Fibroblast of skin of left quadriceps (primary cell): ENCODE data around the gene CDK14.
A peak's percentile ranks its signal among the peaks of the same experiment; 100 is the strongest.
"Not testable (repeated sequence)": the region's sequence is repeated elsewhere in the genome, so short reads cannot be mapped to it uniquely, and the experiment has no call there.

Experiments used
- DNase-seq, 2 experiments: peaks; one replicate each; pipeline ENCODE4 v3.0.0-alpha.2; 2013; ENCODE audit warnings: low read depth in 2 of 2

The CDK14 gene

GRCh38 chr7:90789736-90790306 lies 193.7 kb downstream of the CDK14 start:
- DNase-seq: no peak

- DNase-seq: no peak
Measured at GRCh38 chr7:90791596-90791995, 195.5 kb downstream of the CDK14 start.

- no peak for DNase-seq
Measured at GRCh38 chr7:90792301-90792700, 196.2 kb downstream of the CDK14 start.

DNA sequence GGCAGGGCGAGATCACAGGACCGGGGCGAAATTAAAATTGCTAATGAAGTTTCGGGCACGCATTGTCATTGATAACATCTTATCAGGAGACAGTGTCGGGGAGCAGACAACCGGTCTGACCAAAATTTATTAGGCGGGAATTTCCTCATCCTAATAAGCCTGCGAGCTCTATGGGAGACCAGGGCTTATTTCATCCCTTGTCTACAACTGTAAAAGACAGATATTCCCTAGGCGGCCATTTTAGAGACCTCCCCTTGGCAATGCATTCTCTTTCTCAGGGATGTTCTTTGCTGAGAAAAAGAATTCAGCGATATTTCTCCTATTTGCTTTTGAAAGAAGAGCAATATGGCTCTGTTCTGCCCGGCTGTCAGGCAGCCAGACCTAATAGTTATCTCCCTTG lies 198.1 kb downstream of the CDK14 start:
- not testable (repeated sequence) for DNase-seq

DNA sequence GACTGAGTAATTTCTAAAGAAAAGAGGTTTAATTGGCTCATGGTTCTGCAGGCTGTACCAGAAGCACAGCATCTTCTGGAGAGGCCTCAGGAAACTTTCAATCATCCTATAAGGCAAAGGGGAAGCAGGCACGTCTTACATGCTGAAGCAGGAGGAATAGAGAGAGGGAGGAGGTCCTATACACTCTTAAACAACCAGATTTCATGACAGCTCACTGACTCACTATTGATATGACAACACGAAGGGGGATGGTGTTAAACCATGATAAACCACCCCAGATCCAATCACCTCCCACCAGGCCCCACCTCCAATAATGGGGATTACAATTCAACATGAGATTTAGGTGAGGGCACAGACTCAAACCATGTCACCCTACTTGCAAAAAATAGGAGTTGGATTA lies 201.5 kb downstream of the CDK14 start:
- DNase-seq: no peak

DNA sequence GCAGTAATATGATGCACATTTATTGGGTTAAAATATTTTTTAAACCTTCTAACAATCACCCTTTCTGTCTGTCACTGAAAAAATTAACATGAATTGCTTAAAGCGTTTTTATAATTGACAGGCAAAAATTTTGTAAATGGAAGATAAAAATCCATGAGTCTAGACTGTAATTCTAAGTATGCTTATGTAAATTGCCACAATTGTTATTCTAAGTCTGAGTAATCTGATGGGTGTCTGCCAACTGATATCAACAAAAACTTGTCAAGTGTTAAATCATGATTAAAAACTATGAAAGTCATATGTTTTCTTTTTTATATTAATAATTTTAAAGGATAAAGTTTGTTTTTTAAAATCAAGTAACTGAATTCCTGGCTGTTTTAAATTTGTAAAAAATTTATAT lies 208.2 kb downstream of the CDK14 start:
- peak in 1 of 2 experiments; percentile 15 for DNase-seq

- DNase-seq: not testable (repeated sequence)
Measured at GRCh38 chr7:90815552-90815951, 219.4 kb downstream of the CDK14 start.

- DNase-seq: peak; percentile 97
Measured at GRCh38 chr7:90816511-90817142, 220.5 kb downstream of the CDK14 start.

DNA sequence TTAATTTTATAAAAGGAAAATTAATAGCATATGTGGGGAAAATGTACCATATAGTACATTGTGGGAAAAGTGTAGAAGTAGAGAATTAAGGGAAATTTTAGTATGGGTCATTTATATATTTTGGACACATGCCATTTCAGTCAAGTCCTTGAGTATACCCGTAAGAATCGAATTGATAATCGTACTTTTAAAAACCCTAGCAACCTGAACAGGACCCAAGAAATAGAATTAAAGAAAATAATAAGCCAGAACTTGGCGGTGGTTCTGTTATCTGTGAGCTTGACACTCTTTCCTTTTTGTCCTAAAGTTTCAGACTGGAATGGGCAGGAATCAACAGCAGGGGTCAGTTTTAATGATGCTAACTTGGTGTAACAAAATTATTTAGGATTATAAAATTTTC lies 221.0 kb downstream of the CDK14 start:
- DNase-seq: no peak

GRCh38 chr7:90817846-90818245 lies 221.7 kb downstream of the CDK14 start:
- no peak for DNase-seq

- DNase-seq: no peak
Measured at GRCh38 chr7:90818341-90818740, 222.2 kb downstream of the CDK14 start.

DNA sequence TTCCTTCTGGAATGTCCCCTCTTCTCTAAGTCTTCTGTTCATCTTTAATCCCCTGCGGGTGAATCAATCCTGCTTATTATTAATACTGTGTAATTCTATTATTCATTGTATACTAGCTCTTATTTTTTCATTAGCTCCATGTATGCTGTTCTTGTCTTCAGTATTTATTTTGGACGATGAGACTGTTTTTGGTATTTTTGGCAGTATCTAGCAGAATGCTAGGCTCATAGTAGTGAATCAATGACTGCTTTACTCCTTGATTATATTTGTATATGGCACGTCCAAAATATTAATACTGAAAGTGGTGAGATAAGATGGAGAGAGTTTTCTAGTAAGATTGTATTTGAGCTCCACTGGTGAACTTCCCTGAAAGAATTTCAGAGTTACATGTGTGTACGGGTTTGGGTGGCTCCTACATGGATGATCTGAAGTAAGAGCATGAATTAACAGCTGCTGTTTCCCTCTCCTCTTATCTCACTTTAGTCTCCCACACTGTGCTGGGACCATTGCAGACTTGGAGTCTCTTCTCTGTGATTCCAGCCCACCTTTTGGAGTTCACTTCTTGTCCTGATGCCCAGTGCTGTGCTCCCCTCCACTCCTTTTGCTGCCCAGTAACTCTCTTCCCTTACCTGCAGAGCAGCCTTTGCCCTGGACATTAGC lies 226.0 kb downstream of the CDK14 start:
- DNase-seq: no peak

- DNase-seq: peak; percentile 99
Measured at GRCh38 chr7:90824386-90825307, 228.5 kb downstream of the CDK14 start.

- DNase-seq: peak; percentile 94 to 95
Measured at GRCh38 chr7:90825779-90826178, 229.7 kb downstream of the CDK14 start.

DNA sequence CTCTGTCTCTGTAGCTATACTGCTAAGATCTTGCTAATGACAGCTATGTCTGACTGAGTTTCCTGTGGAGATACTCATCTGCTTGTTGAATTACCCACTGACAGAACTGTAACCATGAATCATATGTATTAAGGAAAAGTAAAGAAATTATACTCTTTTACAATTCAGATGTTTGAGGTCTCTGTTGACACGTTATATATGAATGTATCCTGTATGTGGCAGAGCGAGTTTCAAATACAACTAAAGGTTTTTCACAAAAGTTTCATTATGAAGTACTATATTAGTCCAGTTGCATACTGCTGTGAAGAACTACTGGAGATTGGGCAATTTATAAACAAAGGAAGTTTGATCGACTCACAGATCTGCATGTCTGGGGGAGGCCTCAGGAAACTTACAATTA lies 232.5 kb downstream of the CDK14 start:
- peak in 1 of 2 experiments; percentile 35 for DNase-seq

DNA sequence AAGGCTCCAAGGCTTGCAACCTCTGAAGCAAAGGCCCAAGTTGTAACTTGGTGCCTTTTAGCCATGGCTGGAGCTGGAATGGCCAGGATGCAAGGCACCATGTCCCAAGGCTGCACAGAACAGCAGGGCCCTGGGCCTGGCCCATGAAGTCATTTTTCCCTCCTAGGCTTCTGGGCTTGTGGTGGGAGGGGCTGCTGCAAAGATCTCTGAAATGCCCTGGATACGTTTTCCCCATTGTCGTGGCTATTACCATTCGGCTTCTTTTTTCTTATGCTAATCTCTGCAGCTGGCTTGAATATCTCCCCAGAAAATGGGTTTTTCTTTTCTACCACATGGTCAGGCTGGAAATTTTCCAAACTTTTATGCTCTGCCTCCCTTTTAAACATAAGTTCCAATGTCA lies 234.2 kb downstream of the CDK14 start:
- no peak for DNase-seq

- no peak for DNase-seq
Measured at GRCh38 chr7:90832726-90833125, 236.6 kb downstream of the CDK14 start.

DNA sequence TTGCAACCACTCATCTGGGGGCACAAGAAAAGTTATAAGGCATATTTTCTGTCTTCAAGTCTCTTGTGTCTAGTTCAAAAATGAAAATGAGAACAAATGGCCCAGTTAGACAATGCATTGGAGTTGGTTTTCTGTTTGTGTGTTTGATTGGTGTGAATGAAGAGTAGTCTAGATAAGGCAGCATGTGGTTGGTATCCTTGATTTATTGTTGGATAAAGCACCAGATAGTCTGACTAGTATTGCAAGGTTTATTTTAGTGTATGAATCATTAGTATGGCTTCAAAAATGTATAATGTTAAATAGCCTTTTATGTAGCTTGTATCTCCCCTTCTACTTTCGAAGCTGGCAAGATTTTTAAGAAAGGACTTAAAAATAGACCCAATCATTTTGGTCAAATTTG lies 237.3 kb downstream of the CDK14 start:
- DNase-seq: no peak

GRCh38 chr7:90834771-90835170 lies 238.7 kb downstream of the CDK14 start:
- no peak for DNase-seq

GRCh38 chr7:90835861-90836260 lies 239.7 kb downstream of the CDK14 start:
- no peak for DNase-seq

DNA sequence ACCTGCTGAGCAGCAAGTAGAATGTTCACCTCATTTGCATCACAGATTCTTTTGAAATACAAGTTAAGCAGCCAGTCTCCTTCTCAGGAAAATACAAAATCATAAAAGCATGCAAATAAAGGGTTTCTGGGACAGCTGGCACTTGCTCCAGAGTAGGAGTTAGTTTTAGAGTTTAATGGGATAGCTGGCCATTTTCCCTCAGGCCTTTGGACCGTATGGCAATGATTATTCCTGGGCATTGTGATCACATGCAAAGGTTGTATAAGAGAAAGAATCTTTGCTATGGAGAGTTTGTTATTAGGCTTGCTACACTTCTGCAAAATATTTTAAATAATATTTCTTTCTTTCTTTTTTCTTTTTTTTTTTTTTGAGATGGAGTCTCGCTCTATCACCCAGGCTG lies 240.8 kb downstream of the CDK14 start:
- no peak for DNase-seq

DNA sequence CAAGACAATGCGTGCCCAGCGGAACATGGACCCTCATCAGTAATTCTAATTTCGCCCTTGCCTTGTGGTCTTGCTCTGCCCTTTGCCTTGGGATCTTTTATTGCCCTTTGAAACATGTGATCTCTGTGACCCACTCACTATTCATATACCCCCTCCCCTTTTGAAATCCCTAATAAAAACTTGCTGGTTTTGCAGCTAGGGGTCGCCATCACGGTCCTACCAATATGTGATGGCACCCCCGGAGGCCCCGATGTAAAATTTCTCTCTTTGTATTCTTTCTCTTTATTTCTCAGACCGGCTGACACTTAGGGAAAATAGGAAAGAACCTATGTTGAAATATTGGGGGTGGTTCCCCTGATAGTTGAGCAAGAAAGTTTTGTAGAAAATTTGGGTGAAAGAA lies 242.7 kb downstream of the CDK14 start:
- no peak for DNase-seq
